Fibroblast of lung (primary cell): ENCODE data around the gene VPS11. TPM values are rescaled to one million over a fixed set of nuclear protein-coding genes. Genes with fewer than 3 reads are reported as not detected.

Experiments
- DNase-seq, 2 donors: peaks; one replicate each; pipeline versions ENCODE4 v3.0.0 to v3.0.0-alpha.2; 2010; ENCODE audit warnings: low read depth in 2 of 2
- H2AFZ ChIP-seq: 2 replicates; pipeline ENCODE4 v1.5.1; 2012; ENCODE audit warnings: low read length, control low read depth, inconsistent platforms
- H3K27ac ChIP-seq: 2 replicates; pipeline ENCODE4 v1.5.1; 2011; ENCODE audit warnings: low read length, control low read depth; ENCODE audit not compliant: insufficient read depth
- H3K27me3 ChIP-seq: 2 replicates; pipeline ENCODE4 v1.5.1; 2011; ENCODE audit warnings: mild to moderate bottlenecking, low read length; ENCODE audit not compliant: control insufficient read depth, insufficient read depth
- H3K36me3 ChIP-seq: 2 replicates; pipeline ENCODE4 v1.5.1; 2011; ENCODE audit warnings: low read length; ENCODE audit not compliant: control insufficient read depth, insufficient read depth
- H3K4me1 ChIP-seq: 2 replicates; pipeline ENCODE4 v1.5.1; 2011; ENCODE audit warnings: low read length; ENCODE audit not compliant: control insufficient read depth, insufficient read depth; ENCODE audit errors: extremely low read depth
- H3K4me2 ChIP-seq: 2 replicates; pipeline ENCODE4 v1.5.1; 2011; ENCODE audit warnings: low read length, control low read depth; ENCODE audit not compliant: insufficient read depth; ENCODE audit errors: extremely low read depth
- H3K4me3 ChIP-seq, 4 experiments: fragments of 200-600 bp in 1 of 4; sonication (generic) in 1 of 4; replicated peaks in 1 of 4; 2 replicates each; pipeline ENCODE4 v1.5.1; 2011 to 2016; ENCODE audit warnings: low read length in 4 of 4, low read depth in 3 of 4, mild to moderate bottlenecking in 3 of 4, control low read depth in 2 of 4, inconsistent platforms in 1 of 4, mixed read lengths in 1 of 4; ENCODE audit not compliant: insufficient read depth in 1 of 4; ENCODE audit errors: control extremely low read depth in 1 of 4
- H3K79me2 ChIP-seq: 2 replicates; pipeline ENCODE4 v1.5.1; 2012; ENCODE audit warnings: mild to moderate bottlenecking, low read length, inconsistent platforms; ENCODE audit not compliant: control insufficient read depth, insufficient read depth
- H3K9ac ChIP-seq: 2 replicates; pipeline ENCODE4 v1.5.1; 2011; ENCODE audit warnings: mild to moderate bottlenecking, low read length, control low read depth; ENCODE audit not compliant: insufficient read depth
- H3K9me3 ChIP-seq: 2 replicates; pipeline ENCODE4 v1.5.1; 2012; ENCODE audit warnings: low read depth, low read length; ENCODE audit not compliant: control insufficient read depth, insufficient read depth
- H4K20me1 ChIP-seq: 2 replicates; pipeline ENCODE4 v1.5.1; 2011; ENCODE audit warnings: low read length; ENCODE audit not compliant: control insufficient read depth, insufficient read depth; ENCODE audit errors: extremely low read depth
- CTCF ChIP-seq, 2 donors: IDR thresholded peaks in 1 of 2; conservative IDR thresholded peaks in 1 of 2; 1 replicate in 1 of 2; 2 replicates in 1 of 2; pipeline ENCODE4 v1.5.1; 2011 to 2012; ENCODE audit warnings: low read length in 2 of 2, control low read depth in 1 of 2, inconsistent platforms in 1 of 2, low read depth in 1 of 2, mild to moderate bottlenecking in 1 of 2
- EZH2 ChIP-seq: IDR thresholded peaks from 2 replicates; pipeline ENCODE4 v1.5.1; 2012; ENCODE audit warnings: low read length, control low read depth, mild to moderate bottlenecking; ENCODE audit errors: missing control alignments
- polyA plus RNA-seq, 2 donors: library from polyadenylated mRNA; depleted of rRNA in 1 of 2; stranded (reverse) in 1 of 2; unstranded in 1 of 2; fragments of >200 nt; gene quantifications; 2 replicates each; pipeline ENCODE4 v1.2.1, GENCODE V29; 2011 to 2012; ENCODE audit warnings: missing spikeins in 1 of 2
- total RNA-seq: library from RNA; depleted of rRNA; stranded (reverse); fragments of >200 nt; gene quantifications from 2 replicates; pipeline ENCODE4 v1.2.1, GENCODE V29; 2014

The VPS11 gene
- total and polyA plus RNA-seq, 2 donors (not counting 1 experiment from before 2014, with no cell fraction given): 9.1 to 34.3 TPM

GRCh38 chr11:119062779-119063178, 4.8 kb upstream of the VPS11 start:
- Histone ChIP-seq H4K20me1 (no peaks in the 10 kb centered on the region), H3K9me3 (no peaks in the 10 kb centered on the region), H3K4me1 (peaks cover 6% of the 10 kb centered on the region), H2AFZ (no peak overlapping the region), H3K36me3 (no peaks in the 10 kb centered on the region), H3K9ac (no peak overlapping the region), H3K27ac (peak overlapping the region; percentile 32), H3K4me2 (no peak overlapping the region), H3K79me2 (peaks cover 10% of the 10 kb centered on the region), H3K27me3 (no peaks in the 10 kb centered on the region), H3K4me3 (no peak overlapping the region)
- DNase-seq: peak; percentile 52 to 73
- TF ChIP-seq EZH2 (no peak), CTCF (conservative IDR thresholded peaks at IDR 0.05 in 1 of 2, IDR thresholded peaks at IDR 0.05 in 1 of 2; ENCODE audit: low read depth in 1 of 2, low read length in 2 of 2) (no peak)

- peaks cover 3% of the 10 kb centered on the region for H3K36me3 ChIP-seq
- no peak overlapping the region for H3K4me2 ChIP-seq
- no peak overlapping the region for H3K9ac ChIP-seq
- TF ChIP-seq CTCF (conservative IDR thresholded peaks at IDR 0.05 in 1 of 2, IDR thresholded peaks at IDR 0.05 in 1 of 2; ENCODE audit: low read depth in 1 of 2, low read length in 2 of 2) (peak; percentile 47 to 61), EZH2 (no peak)
- no peaks in the 10 kb centered on the region for H3K9me3 ChIP-seq
- H3K4me1 ChIP-seq: peaks cover 6% of the 10 kb centered on the region
- no peak overlapping the region for H3K27ac ChIP-seq
- H3K4me3 ChIP-seq: no peak overlapping the region
- peaks cover 19% of the 10 kb centered on the region for H3K79me2 ChIP-seq
- H2AFZ ChIP-seq: no peak overlapping the region
- H3K27me3 ChIP-seq: no peaks in the 10 kb centered on the region
- DNase-seq: peak; percentile 20 to 44
- no peaks in the 10 kb centered on the region for H4K20me1 ChIP-seq
Observed at GRCh38 chr11:119065369-119065768, 2.2 kb upstream of the VPS11 start.

GRCh38 chr11:119077839-119078238, 10.2 kb downstream of the VPS11 start:
- Histone ChIP-seq H3K4me1 (no peaks in the 10 kb centered on the region), H3K27me3 (no peaks in the 10 kb centered on the region), H3K79me2 (no peaks in the 10 kb centered on the region), H4K20me1 (no peaks in the 10 kb centered on the region), H3K9ac (no peak overlapping the region), H3K4me2 (no peak overlapping the region), H3K27ac (no peak overlapping the region), H2AFZ (no peak overlapping the region), H3K4me3 (no peak overlapping the region), H3K36me3 (peaks cover 27% of the 10 kb centered on the region), H3K9me3 (no peaks in the 10 kb centered on the region)
- TF ChIP-seq CTCF (conservative IDR thresholded peaks at IDR 0.05 in 1 of 2, IDR thresholded peaks at IDR 0.05 in 1 of 2; ENCODE audit: low read depth in 1 of 2, low read length in 2 of 2) (no peak), EZH2 (no peak)
- no peak for DNase-seq
